GM18505 (cell line): ENCODE data around the gene COL23A1.
"Not testable (repeated sequence)": the region's sequence is repeated elsewhere in the genome, so short reads cannot be mapped to it uniquely, and the experiment has no call there.

Experiments used
- ATAC-seq: cut with Tn5 transposase; IDR thresholded peaks from one replicate; pipeline ENCODE4 v1.9.1; 2021; ENCODE audit not compliant: unreplicated experiment
- POLR2A ChIP-seq: IDR thresholded peaks from 4 replicates; pipeline ENCODE4 v1.6.1; 2011; ENCODE audit warnings: borderline replicate concordance; ENCODE audit not compliant: insufficient read depth, insufficient read length; ENCODE audit errors: extremely low read depth

The COL23A1 gene

GRCh38 chr5:178605788-178606187, 15.6 kb upstream of the COL23A1 start:
- no peak for ATAC-seq
- TF ChIP-seq POLR2A = no peak

DNA sequence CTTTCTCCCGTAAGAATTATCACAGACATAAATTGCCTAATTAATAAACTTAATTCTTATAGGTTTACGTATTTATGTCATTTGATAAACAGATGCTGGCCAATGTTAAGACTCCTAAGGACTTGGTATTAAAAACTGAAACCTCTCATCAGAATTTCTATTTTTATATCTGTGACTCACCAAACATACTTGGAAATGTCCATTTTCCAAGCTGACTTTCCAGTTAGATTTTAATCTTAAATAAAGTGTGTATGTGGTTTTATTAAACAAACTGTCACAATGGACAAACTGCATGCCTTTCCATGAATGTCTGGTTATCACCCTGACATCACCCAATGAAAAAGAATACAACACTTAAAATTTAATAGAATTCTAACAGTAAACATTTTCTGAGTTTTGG, 12.6 kb upstream of the COL23A1 start:
- no peak for ATAC-seq
- TF ChIP-seq POLR2A = no peak

GRCh38 chr5:178595750-178596149, 5.6 kb upstream of the COL23A1 start:
- no peak for TF ChIP-seq POLR2A
- ATAC-seq = no peak

DNA sequence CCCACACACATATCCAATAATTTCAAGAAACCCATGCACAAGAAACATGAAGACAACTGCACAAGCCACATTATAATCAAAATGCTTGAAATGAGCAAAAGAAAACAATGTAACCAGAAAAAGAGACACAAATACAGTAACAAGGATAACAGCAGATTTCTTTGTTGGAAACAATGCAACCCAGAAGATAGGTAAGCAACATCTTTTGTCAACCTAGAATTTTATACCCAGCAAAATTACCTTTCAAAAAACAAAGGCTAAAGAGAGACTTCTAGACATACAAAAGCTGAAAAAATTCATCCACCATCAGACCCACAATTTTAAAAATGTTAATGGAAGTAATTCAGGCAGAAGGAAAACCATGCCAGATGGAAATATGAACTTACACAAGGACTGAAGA, 5.0 kb upstream of the COL23A1 start:
- no peak for ATAC-seq
- TF ChIP-seq POLR2A = no peak

- no peak for TF ChIP-seq POLR2A
- no peak for ATAC-seq
Observed at GRCh38 chr5:178590924-178591423, 781 bp upstream of the COL23A1 start.

DNA sequence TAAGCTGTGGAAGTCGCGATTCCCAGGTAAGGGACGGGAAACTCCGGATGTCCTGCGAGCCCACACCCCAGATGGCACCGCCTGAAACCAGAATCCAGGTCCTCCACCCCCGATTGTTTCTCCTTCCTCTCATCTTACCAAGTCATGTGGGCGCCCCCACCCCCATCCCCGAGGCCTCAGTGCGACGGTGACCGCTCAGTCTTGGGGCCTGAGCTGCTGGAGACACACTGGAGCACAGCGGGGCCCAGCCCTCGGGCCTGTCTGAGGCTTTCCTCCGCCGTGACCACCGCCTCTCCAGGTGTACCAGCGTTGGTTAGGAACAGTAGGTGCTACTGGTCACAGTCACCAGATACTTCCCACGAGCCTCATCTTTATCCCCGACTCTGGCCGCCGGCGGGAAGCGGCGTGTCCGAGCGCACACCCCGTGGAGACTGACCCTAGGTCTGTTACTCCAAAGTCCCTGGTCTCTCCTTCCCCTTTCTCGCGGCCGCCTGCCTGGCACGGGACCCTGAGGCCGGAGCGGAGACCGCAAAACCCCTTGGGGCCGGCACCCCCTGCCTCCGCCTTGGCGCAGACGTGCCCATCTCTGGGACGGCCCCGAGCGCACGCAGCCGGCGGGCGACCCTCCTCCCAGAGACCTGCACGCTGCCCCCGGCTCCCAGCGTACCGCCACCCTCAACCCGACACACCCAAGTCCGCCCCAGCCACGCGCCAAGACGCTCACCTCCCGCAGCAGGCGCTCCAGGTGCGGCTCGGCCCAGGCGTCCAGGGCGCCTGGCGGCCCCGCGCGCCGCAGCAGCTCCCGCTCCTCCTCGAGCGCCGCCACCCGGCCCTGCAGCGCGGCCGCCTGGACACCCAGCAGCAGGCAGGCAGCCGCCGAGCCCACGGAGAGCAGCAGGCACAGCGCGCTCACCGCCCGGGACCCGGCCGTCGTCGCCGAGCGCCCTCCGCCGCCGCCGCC, 733 bp downstream of the COL23A1 start:
- TF ChIP-seq POLR2A = no peak
- ATAC-seq = no peak

DNA sequence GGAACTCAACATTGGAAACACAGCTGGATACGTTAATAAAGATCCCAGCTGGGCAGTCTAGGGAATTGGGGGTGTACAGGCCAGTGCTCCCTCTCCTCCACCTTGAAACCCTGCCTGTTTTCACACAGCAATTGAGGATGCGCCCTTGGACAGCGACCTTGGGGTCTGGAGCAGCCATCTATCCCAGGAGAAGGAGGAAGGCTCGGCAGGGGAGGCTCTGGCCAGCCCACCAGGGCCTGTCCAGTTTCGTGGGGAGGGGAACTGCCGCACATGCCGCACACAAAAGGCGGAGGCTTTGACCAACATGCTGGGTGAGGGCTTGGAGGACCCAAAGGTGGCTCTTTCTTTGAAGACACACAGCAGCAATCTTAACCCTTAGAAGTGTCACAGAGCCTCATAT, 1.4 kb downstream of the COL23A1 start:
- TF ChIP-seq POLR2A = no peak
- no peak for ATAC-seq

GRCh38 chr5:178587763-178588611, 2.2 kb downstream of the COL23A1 start:
- TF ChIP-seq POLR2A = no peak
- ATAC-seq = no peak

DNA sequence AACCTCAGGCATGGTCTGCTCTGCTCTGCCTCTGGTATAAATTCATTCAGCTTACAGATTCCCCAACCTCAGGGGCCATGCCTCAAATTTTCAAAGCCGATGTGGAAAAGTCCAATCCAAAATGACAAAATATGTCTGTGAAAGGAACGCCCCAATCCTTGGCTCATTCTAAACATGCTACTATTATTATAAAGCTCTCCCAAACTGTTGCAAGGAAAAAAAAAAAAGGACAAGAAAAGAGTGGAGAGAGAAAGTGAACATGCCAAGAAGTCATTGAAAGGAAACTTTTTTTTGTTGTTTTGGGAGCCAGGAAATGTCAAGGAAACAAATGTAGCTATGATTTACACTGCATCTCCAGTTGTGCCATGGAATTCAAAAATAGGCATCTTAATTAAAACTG, 3.8 kb downstream of the COL23A1 start:
- ATAC-seq = no peak
- TF ChIP-seq POLR2A = no peak

- ATAC-seq = not testable (repeated sequence)
Observed at GRCh38 chr5:178585421-178585820, 4.8 kb downstream of the COL23A1 start.

GRCh38 chr5:178583279-178583678, 6.9 kb downstream of the COL23A1 start:
- no peak for ATAC-seq
- no peak for TF ChIP-seq POLR2A

DNA sequence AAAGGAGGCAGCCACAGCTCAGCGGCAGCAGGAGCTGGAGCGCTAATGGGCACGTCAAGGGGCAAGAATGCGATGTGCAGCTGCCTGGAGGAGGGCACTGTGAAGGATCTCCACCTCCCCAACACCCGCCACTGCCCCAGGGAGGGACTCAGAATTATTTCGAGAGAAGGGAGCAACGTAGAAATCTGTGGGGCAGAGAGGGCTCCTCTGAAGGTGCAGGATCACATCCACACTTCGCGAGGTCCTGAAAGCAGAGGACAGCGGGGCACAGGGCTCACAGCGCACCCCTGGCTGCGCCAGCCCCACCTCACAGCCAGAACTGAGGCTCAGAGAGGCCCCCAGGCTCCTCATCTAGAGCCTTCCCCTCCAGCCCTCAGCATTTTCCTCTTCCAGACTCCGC, 7.9 kb downstream of the COL23A1 start:
- ATAC-seq = no peak
- TF ChIP-seq POLR2A = no peak

GRCh38 chr5:178581621-178582020, 8.6 kb downstream of the COL23A1 start:
- TF ChIP-seq POLR2A = no peak
- ATAC-seq = no peak
